ENCODE data around the gene MSMB.
"Not testable (repeated sequence)": the region's sequence is repeated elsewhere in the genome, so short reads cannot be mapped to it uniquely, and the experiment has no call there.

The MSMB gene

GRCh38 chr10:46014683-46015405 lies 31.2 kb downstream of the MSMB start:
- H3K4me3 ChIP-seq (ENCODE audit: low read depth, low read length) = no peak overlapping the region

DNA sequence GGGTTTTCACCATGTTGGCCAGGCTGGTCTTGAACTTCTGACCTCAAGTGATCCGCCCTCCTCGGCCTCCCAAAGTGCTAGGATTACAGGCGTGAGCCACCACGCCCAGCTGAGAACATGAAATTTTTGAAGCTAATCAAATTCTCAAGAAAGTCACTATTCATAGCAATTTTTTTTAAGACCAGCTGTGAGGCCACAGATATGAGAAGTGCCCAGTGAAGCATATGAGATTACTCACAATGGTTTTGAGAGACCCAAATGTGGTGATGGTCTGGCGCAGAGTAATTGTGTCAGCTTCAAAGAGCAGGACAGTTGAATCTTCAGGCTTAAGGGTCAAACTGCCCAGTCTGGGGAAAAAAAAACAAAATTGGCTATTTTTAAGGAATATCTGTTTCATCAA lies 31.9 kb downstream of the MSMB start:
- no peak overlapping the region for H3K4me3 ChIP-seq (ENCODE audit: low read depth, low read length)

- H3K4me3 ChIP-seq (ENCODE audit: low read depth, low read length) = no peak overlapping the region
Observed at GRCh38 chr10:46012746-46013145, 33.3 kb downstream of the MSMB start.

- no peak overlapping the region for H3K4me3 ChIP-seq (ENCODE audit: low read depth, low read length)
Observed at GRCh38 chr10:46006219-46006618, 39.9 kb downstream of the MSMB start.

GRCh38 chr10:46005383-46005782 lies 40.7 kb downstream of the MSMB start:
- no peak overlapping the region for H3K4me3 ChIP-seq (ENCODE audit: low read depth, low read length)

GRCh38 chr10:46004963-46005362 lies 41.1 kb downstream of the MSMB start:
- no peak overlapping the region for H3K4me3 ChIP-seq (ENCODE audit: low read depth, low read length)

DNA sequence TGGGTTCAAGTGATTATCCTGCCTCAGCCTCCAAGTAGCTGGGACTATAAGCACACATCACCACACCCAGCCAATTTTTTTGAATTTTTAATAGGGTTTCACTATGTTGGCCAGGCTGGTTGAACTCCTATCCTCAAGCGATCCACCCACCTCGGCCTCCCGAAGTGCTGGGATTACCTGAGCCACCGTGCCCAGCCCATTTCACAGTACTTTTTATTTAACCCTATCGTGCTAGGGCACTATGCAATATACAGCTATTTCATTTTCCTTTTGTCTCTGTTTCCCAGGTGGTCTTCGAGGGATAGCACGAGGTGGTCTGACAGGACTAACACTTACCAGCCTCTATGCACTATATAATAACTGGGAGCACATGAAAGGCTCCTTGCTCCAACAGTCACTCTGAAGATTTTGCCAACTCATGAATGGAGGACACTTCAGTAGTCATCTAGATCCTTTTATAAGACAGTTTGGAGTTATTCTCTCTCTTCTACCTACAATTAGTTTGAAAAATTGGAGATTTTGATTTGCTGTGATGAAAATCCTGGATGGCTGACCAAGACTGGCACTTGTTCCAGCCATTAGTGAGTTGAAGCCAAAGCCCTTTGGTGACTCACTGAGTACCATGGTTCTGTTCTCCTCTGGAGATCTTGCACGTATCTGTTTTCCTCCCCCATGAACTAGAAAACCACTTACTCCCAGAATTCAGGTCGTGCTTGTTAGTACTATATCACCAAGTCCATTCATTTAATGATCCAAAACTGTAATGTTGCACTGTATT lies 43.0 kb downstream of the MSMB start:
- H3K4me3 ChIP-seq (ENCODE audit: low read depth, low read length) = no peak overlapping the region

GRCh38 chr10:46002189-46002687 lies 43.8 kb downstream of the MSMB start:
- H3K4me3 ChIP-seq (ENCODE audit: low read depth, low read length) = not testable (repeated sequence)

DNA sequence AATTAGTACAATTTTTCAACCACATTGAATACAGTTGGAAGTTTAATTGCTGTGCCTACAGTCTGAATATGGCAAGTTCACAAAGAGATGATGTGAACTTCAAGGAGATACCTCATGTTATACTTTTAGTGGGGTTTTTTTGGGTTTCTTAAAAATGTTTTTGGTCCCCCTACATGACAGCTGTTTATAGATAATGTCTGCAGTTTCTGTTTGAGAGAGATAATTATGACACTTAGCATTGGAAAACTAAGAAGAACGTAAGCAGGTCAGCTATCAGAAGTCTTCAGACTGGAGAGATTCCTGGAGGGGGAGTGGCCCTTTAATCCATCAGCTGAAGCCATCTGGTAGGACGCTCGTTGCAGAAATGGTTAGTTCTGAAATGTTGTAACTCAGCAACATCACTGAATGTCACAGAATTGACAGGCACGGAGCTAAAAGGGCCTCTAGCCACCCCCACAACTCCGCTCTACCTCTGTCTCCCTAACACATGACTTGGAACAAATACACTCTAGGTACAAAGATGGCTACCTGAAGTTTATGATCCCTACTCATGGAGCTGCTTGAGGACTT lies 44.8 kb downstream of the MSMB start:
- H3K4me3 ChIP-seq (ENCODE audit: low read depth, low read length) = no peak overlapping the region

DNA sequence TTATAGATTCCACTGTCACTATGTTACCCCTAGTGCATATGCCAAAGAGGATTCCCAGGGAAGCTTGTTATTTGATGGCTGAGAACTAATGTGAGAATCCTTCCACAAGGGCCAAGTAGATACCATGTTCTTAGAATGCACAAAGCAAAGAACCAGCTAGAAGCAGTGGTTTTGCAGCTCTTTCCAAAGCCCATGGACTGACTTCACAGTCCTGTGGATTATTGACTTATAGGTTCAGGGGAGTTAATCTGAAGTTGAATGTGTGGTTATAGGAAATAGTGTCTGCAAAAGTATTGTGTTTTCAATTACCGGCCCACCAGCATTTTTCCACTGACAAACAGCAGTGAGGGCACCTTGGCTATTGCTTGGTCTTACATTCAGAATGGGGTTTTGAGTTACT lies 45.5 kb downstream of the MSMB start:
- no peak overlapping the region for H3K4me3 ChIP-seq (ENCODE audit: low read depth, low read length)

- H3K4me3 ChIP-seq (ENCODE audit: low read depth, low read length) = not testable (repeated sequence)
Observed at GRCh38 chr10:45999955-46000354, 46.1 kb downstream of the MSMB start.

- no peak overlapping the region for H3K4me3 ChIP-seq (ENCODE audit: low read depth, low read length)
Observed at GRCh38 chr10:45997994-45998763, 47.9 kb downstream of the MSMB start.

DNA sequence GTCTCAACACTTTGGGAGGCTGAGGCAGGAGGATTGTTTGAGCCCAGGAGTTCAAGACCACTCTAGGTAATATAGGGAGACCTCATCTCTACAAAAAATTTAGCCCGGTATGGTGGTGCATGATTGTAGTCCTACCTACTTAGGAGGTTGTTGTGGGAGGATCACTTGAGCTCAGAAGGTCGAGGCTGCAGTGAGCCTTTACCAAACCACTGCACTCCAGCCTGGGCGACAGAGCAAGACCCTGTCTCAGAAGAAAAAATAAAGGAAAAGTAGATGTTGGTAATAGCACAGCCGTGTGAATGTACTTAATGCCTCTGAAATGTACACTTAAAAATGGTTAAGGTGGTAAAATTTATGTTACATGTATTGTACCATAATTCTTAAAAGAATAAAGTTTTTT lies 48.5 kb downstream of the MSMB start:
- H3K4me3 ChIP-seq (ENCODE audit: low read depth, low read length) = no peak overlapping the region

DNA sequence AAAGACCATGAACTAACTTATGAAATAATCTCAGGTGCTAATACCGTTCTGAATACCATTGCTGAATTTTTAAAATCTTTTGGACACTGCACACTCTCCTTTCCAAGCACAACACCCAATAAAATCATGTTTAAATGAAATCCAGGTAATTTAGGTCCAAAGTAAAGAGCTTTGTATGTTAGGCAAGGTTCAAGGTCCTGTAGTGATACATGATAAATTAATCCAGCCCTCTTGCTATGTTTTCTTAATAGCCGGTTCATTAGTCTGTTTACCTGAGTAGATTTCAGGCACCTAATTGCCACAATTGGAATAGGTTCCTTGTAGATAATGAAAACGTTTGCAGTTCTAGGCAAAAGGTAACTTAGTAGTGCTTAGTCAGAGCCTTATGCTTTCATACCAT lies 60.5 kb downstream of the MSMB start:
- not testable (repeated sequence) for H3K4me3 ChIP-seq (ENCODE audit: low read depth, low read length)

- H3K4me3 ChIP-seq (ENCODE audit: low read depth, low read length) = not testable (repeated sequence)
Observed at GRCh38 chr10:45984473-45984872, 61.6 kb downstream of the MSMB start.

GRCh38 chr10:45983538-45984186 lies 62.4 kb downstream of the MSMB start:
- H3K4me3 ChIP-seq (ENCODE audit: low read depth, low read length) = not testable (repeated sequence)

Measured in iPS-11a (cell line).